Esophagus squamous epithelium (tissue), 5 donors: ENCODE measurements around the gene LPP. TPM values are rescaled to one million over a fixed set of nuclear protein-coding genes. Genes with fewer than 3 reads are reported as not detected.

Experiments
- DNase-seq: peaks from one replicate; lab custom pipeline; 2025; lab: John Stamatoyannopoulos, UW
- H3K27ac ChIP-seq, 4 donors: fragments of 200-600 bp; sonication (generic); one replicate each; pipeline ENCODE4 v1.5.1; 2016 to 2019; ENCODE audit warnings: mild to moderate bottlenecking in 1 of 4
- H3K27me3 ChIP-seq, 4 donors: fragments of 200-600 bp; sonication (generic); 1 replicate in 3 of 4; 2 replicates in 1 of 4; pipeline versions ENCODE4 v1.5.1 to v1.6.0; 2017 to 2021; ENCODE audit warnings: antibody characterized with exemption in 1 of 4
- H3K36me3 ChIP-seq, 3 donors: fragments of 200-600 bp; sonication (generic); one replicate each; pipeline ENCODE4 v1.5.1; 2016 to 2019
- H3K4me1 ChIP-seq, 3 donors: fragments of 200-600 bp; sonication (generic); one replicate each; pipeline ENCODE4 v1.5.1; 2017 to 2019
- H3K4me3 ChIP-seq, 4 donors: fragments of 200-600 bp; sonication (generic); 1 replicate in 3 of 4; 2 replicates in 1 of 4; pipeline ENCODE4 v1.5.1; 2016 to 2019; ENCODE audit warnings: mild to moderate bottlenecking in 2 of 4, moderate library complexity in 1 of 4
- H3K9me3 ChIP-seq, 3 donors: fragments of 200-600 bp; sonication (generic); one replicate each; pipeline ENCODE4 v1.5.1; 2016 to 2019
- CTCF ChIP-seq, 6 experiments: fragments of 450-650 bp in 4 of 6; fragments of 200-600 bp in 2 of 6; sonication (generic) in 2 of 6; IDR thresholded peaks; one replicate each; pipeline ENCODE4 v1.5.1; 2016 to 2019; ENCODE audit warnings: antibody characterized with exemption in 6 of 6, mild to moderate bottlenecking in 4 of 6, moderate library complexity in 4 of 6
- POLR2A ChIP-seq, 4 donors: fragments of 450-650 bp; IDR thresholded peaks; one replicate each; pipeline ENCODE4 v1.6.1; 2017; ENCODE audit warnings: antibody characterized with exemption in 4 of 4, mild to moderate bottlenecking in 4 of 4, moderate library complexity in 3 of 4
- WGBS, 2 donors: methylation state at CpG; one replicate each; pipeline ENCODE4 v1.1.5; 2018; 5-methylcytosine and 5-hydroxymethylcytosine counted together
- intact Hi-C: fragments of 100-400 bp; cut with DNase I; formaldehyde crosslinking; loops from one replicate; pipeline ENCODE4 v1.15.0; 2022
- total RNA-seq, 4 donors: library from RNA; depleted of rRNA; stranded (reverse); fragments of >200 nt; gene quantifications; one replicate each; pipeline ENCODE4 v1.1.0, GENCODE V29; 2016
- donor health status: DM: yes; HTN: yes; CAD: no.

The LPP gene
- total RNA-seq, 4 donors from 2014 or later, result 41.4 to 369 (median 97.3) TPM

DNA sequence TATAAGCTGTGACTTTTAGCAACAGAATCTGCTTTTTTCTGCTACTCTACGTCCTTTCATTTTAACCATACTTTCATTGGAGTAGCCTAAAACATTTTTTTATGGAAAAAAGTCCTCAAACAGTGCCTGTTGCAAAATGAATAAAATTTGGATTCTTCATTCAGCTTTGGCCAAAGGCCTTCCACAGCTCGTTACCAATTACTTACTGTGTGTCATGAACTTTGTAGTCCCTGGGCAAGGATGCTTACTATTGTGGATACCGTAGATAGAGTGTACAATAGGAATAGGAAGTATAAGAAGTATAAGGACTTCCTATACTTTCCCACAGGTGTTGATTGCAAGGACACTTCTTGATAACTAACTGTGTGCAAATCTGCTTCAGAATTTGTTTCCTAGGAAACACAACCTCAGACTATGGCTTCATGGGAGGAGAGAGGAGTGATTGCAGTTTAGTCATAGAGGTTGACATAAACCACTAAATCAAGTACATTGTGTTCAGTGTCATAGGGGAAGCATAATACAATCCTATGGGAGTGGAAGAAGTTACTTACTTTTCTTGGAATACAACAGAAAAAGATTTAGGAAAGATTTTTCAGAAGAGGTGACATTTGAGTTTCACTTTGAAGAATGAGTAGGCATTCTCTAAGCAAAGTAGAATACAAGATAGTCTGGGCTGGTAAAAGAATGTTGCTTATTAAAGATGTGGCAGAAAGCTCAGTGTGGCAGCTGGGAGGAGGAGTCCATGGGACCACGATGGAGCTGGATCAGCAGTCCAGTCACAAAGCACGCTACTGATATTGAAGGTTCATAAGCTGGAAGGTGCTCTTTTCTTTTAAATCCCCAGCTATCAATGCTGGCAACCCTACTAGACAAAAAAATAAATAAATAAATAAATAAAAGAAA, 708.1 kb downstream of the LPP start:
- Histone ChIP-seq H3K27me3 (no peaks in the 10 kb centered on the region), H3K4me1 (peaks cover 4 to 24% (median 10%) of the 10 kb centered on the region in 3 donors), H3K27ac (no peak overlapping the region), H3K4me3 (no peak overlapping the region), H3K9me3 (no peaks in the 10 kb centered on the region), H3K36me3 (peaks cover 0 to 13% (median 0%) of the 10 kb centered on the region in 3 donors)
- DNase-seq, result no peak
- intact Hi-C loops, result loop anchor here (10.0 kb wide), 1 partner anchor 73 kb away; no protein-coding TSS in a partner anchor
- TF ChIP-seq CTCF (IDR thresholded peaks at IDR 0.05), result no peak
- no peak for TF ChIP-seq POLR2A (IDR thresholded peaks at IDR 0.05)
- 87 to 88% methylated on average over 5 of the region's 5 CpGs for WGBS, 2 donors

- Histone ChIP-seq H3K36me3 (peaks cover 0 to 20% (median 0%) of the 10 kb centered on the region in 3 donors), H3K4me3 (no peak overlapping the region), H3K27ac (no peak overlapping the region), H3K27me3 (no peaks in the 10 kb centered on the region), H3K4me1 (peaks cover 4 to 29% (median 10%) of the 10 kb centered on the region in 3 donors), H3K9me3 (no peaks in the 10 kb centered on the region)
- no peak for DNase-seq
- 26 to 31% methylated on average over 3 of the region's 3 CpGs for WGBS, 2 donors
- no peak for TF ChIP-seq POLR2A (IDR thresholded peaks at IDR 0.05)
- TF ChIP-seq CTCF (IDR thresholded peaks at IDR 0.05), result no peak
- intact Hi-C loops, result loop anchor here (10.0 kb wide), 1 partner anchor 71 kb away; no protein-coding TSS in a partner anchor
Measured at GRCh38 chr3:188863999-188864406, 710.0 kb downstream of the LPP start.

- peaks cover 0 to 29% (median 0%) of the 10 kb centered on the region in 3 donors for H3K36me3 ChIP-seq
- H3K4me1 ChIP-seq, result peaks cover 4 to 26% (median 15%) of the 10 kb centered on the region in 3 donors
- no peak overlapping the region for H3K4me3 ChIP-seq
- no peak overlapping the region for H3K27ac ChIP-seq
- DNase-seq, result no peak
- TF ChIP-seq POLR2A (IDR thresholded peaks at IDR 0.05) (no peak), CTCF (IDR thresholded peaks at IDR 0.05) (no peak)
- WGBS, 2 donors, result 82 to 94% methylated on average over 4 of the region's 4 CpGs
- no peaks in the 10 kb centered on the region for H3K27me3 ChIP-seq
- intact Hi-C loops, result loop anchor here (10.0 kb wide), 1 partner anchor 67 kb away; no protein-coding TSS in a partner anchor
- H3K9me3 ChIP-seq, result no peaks in the 10 kb centered on the region
Measured at GRCh38 chr3:188867691-188868265, 713.8 kb downstream of the LPP start.

- H3K27me3 ChIP-seq, result no peaks in the 10 kb centered on the region
- peaks cover 0 to 16% (median 10%) of the 10 kb centered on the region in 3 donors for H3K4me1 ChIP-seq
- intact Hi-C loops, result loop anchor here (10.0 kb wide), 1 partner anchor 66 kb away; no protein-coding TSS in a partner anchor
- no peak overlapping the region for H3K4me3 ChIP-seq
- WGBS, 2 donors, result 38 to 65% methylated on average over 1 of the region's 1 CpG
- no peaks in the 10 kb centered on the region for H3K9me3 ChIP-seq
- no peak for DNase-seq
- peaks cover 0 to 40% (median 0%) of the 10 kb centered on the region in 3 donors for H3K36me3 ChIP-seq
- no peak overlapping the region for H3K27ac ChIP-seq
- no peak for TF ChIP-seq POLR2A (IDR thresholded peaks at IDR 0.05)
- no peak for TF ChIP-seq CTCF (IDR thresholded peaks at IDR 0.05)
Measured at GRCh38 chr3:188868803-188869202, 714.8 kb downstream of the LPP start.
